Neural progenitor cell (in vitro differentiated cells): ENCODE data around the gene TRAPPC6A.

Experiments used
- CTCF ChIP-seq: fragments of 200-600 bp; sonication (generic); IDR thresholded peaks from 2 replicates; pipeline ENCODE4 v1.5.1; 2017; ENCODE audit warnings: antibody characterized with exemption, mild to moderate bottlenecking
- EZH2 ChIP-seq: fragments of 200-600 bp; sonication (generic); IDR thresholded peaks from 2 replicates; pipeline ENCODE4 v1.6.1; 2017; ENCODE audit warnings: antibody characterized with exemption, mild to moderate bottlenecking, moderate library complexity
- EZH2phosphoT487 ChIP-seq: fragments of 200-600 bp; sonication (generic); IDR thresholded peaks from 2 replicates; pipeline ENCODE4 v1.6.1; 2017; ENCODE audit warnings: antibody characterized with exemption

- TF ChIP-seq CTCF (no peak), EZH2phosphoT487 (no peak), EZH2 (no peak)
Measured at GRCh38 chr19:45223879-45224278, 45.8 kb upstream of the TRAPPC6A start.
